Measurements from ENCODE around the gene COPS7A. TPM values are rescaled to one million over a fixed set of nuclear protein-coding genes. Genes with fewer than 3 reads are reported as not detected.

The COPS7A gene
- total RNA-seq, 2 donors from 2014 or later: 69.9 to 78.2 TPM

- no peak for TF ChIP-seq CTCF (IDR thresholded peaks at IDR 0.05)
- Histone ChIP-seq H3K27ac (no peak overlapping the region), H3K36me3 (peaks cover 22% of the 10 kb centered on the region), H3K9me3 (no peaks in the 10 kb centered on the region), H3K4me1 (ENCODE audit: control insufficient read depth in 1 of 2, low read depth in 2 of 2) (peaks cover 18 to 41% of the 10 kb centered on the region in 2 donors), H3K4me3 (no peak overlapping the region), H3K27me3 (replicated peaks; ENCODE audit: insufficient read depth) (no peaks in the 10 kb centered on the region)
- DNase-seq (ENCODE audit: low spot score): no peak
- no peak for ATAC-seq (ENCODE audit: insufficient number of reproducible peaks, low FRiP score, low read depth)
Observed at GRCh38 chr12:6770094-6770493, 46.2 kb downstream of the COPS7A start.

GRCh38 chr12:6770600-6770999 lies 46.8 kb downstream of the COPS7A start:
- no peak overlapping the region for H3K27ac ChIP-seq
- DNase-seq (ENCODE audit: low spot score): no peak
- peaks cover 22% of the 10 kb centered on the region for H3K36me3 ChIP-seq
- no peak overlapping the region for H3K4me3 ChIP-seq
- no peak for ATAC-seq (ENCODE audit: insufficient number of reproducible peaks, low FRiP score, low read depth)
- peaks cover 16 to 36% of the 10 kb centered on the region in 2 donors for H3K4me1 ChIP-seq (ENCODE audit: control insufficient read depth in 1 of 2, low read depth in 2 of 2)
- no peak for TF ChIP-seq CTCF (IDR thresholded peaks at IDR 0.05)
- H3K27me3 ChIP-seq (replicated peaks; ENCODE audit: insufficient read depth): no peaks in the 10 kb centered on the region
- H3K9me3 ChIP-seq: no peaks in the 10 kb centered on the region

GRCh38 chr12:6771091-6771495 lies 47.2 kb downstream of the COPS7A start:
- ATAC-seq (ENCODE audit: insufficient number of reproducible peaks, low FRiP score, low read depth): no peak
- no peak for TF ChIP-seq CTCF (IDR thresholded peaks at IDR 0.05)
- H3K9me3 ChIP-seq: no peaks in the 10 kb centered on the region

GRCh38 chr12:6771509-6772330 lies 47.9 kb downstream of the COPS7A start:
- DNase-seq (ENCODE audit: low spot score): no peak

More at GRCh38 chr12:6771091-6771495, 47.2 kb downstream of the COPS7A start:
- no peak overlapping the region for H3K4me3 ChIP-seq
- H3K27me3 ChIP-seq (replicated peaks; ENCODE audit: insufficient read depth): no peaks in the 10 kb centered on the region
- H3K36me3 ChIP-seq: peaks cover 22% of the 10 kb centered on the region
- peaks cover 16 to 32% of the 10 kb centered on the region in 2 donors for H3K4me1 ChIP-seq (ENCODE audit: control insufficient read depth in 1 of 2, low read depth in 2 of 2)
- no peak overlapping the region for H3K27ac ChIP-seq
- no peak for DNase-seq (ENCODE audit: low spot score)

More at GRCh38 chr12:6771509-6772330, 47.9 kb downstream of the COPS7A start:
- Histone ChIP-seq H3K27ac (no peak overlapping the region), H3K9me3 (no peaks in the 10 kb centered on the region), H3K27me3 (replicated peaks; ENCODE audit: insufficient read depth) (no peaks in the 10 kb centered on the region), H3K4me3 (peak overlapping the region; percentile 48), H3K4me1 (ENCODE audit: control insufficient read depth in 1 of 2, low read depth in 2 of 2) (peaks cover 16 to 32% of the 10 kb centered on the region in 2 donors), H3K36me3 (peaks cover 22% of the 10 kb centered on the region)
- ATAC-seq (ENCODE audit: insufficient number of reproducible peaks, low FRiP score, low read depth): no peak
- TF ChIP-seq CTCF (IDR thresholded peaks at IDR 0.05): no peak
